ENCODE data around the gene ATP11A.
"Not testable (repeated sequence)": the region's sequence is repeated elsewhere in the genome, so short reads cannot be mapped to it uniquely, and the experiment has no call there.

Gene ATP11A

DNA sequence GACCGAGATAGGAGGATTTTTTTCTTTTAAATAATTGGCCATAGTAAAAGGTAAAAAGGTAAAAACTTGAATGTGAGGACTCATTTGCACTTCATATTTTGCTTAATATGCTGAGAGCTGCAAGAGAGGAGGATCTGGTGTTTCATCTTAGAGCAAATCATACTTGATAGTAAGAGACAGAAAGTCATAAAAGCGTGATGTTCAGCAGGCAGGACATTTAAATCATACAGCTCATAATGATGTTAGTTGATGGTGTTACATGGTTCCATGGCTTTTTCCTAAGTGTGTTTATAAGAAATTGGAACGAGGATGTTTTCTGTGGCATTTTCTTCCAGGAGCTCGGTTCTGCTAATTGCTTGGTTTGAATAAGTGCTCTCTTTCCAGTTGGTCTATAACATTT is 16.3 kb downstream of the ATP11A start:
- no peak for DNase-seq (ENCODE audit: low read depth)
- TF ChIP-seq, protein P1, sequence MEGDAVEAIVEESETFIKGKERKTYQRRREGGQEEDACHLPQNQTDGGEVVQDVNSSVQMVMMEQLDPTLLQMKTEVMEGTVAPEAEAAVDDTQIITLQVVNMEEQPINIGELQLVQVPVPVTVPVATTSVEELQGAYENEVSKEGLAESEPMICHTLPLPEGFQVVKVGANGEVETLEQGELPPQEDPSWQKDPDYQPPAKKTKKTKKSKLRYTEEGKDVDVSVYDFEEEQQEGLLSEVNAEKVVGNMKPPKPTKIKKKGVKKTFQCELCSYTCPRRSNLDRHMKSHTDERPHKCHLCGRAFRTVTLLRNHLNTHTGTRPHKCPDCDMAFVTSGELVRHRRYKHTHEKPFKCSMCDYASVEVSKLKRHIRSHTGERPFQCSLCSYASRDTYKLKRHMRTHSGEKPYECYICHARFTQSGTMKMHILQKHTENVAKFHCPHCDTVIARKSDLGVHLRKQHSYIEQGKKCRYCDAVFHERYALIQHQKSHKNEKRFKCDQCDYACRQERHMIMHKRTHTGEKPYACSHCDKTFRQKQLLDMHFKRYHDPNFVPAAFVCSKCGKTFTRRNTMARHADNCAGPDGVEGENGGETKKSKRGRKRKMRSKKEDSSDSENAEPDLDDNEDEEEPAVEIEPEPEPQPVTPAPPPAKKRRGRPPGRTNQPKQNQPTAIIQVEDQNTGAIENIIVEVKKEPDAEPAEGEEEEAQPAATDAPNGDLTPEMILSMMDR (conservative IDR thresholded peaks at IDR 0.05; ENCODE audit: low read length): no peak
- no peak overlapping the region for H3K4me3 ChIP-seq (ENCODE audit: low read length)

DNA sequence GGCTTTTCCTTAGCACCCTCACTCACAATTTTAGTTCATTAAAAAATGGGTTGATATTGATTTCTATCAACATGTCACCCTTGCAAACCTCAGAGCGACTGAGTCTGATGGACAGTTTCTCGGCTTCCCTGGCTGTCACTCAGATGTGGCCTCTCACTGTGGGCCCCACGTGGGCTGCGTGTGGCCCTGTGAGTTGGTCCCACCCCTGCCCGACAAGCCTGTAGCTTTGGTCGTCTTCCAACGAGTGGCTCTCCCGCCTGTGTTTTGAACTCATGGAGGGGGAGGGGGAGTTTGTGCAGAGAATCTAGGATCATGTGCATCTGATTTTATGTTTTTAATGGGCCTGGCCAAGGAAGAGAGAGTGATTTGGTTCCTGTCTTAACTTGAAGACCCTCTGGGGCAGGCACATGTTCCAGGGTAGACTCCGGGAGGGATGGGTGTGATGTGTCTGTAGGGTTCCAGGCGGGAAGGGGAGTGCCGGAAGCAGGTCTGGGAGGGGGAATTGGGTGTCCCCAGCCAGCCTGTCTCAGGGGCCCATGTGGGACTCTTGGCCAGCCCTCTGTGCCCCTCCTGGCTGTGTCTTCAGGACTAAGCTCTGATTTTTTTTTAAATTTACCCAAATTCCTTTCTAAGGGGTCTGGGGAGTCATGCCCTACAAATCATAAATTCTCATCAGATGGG is 18.9 kb downstream of the ATP11A start:
- TF ChIP-seq, protein P1 (conservative IDR thresholded peaks at IDR 0.05; ENCODE audit: low read length): no peak
- no peak for DNase-seq (ENCODE audit: low read depth)
- no peak overlapping the region for H3K4me3 ChIP-seq (ENCODE audit: low read length)

DNA sequence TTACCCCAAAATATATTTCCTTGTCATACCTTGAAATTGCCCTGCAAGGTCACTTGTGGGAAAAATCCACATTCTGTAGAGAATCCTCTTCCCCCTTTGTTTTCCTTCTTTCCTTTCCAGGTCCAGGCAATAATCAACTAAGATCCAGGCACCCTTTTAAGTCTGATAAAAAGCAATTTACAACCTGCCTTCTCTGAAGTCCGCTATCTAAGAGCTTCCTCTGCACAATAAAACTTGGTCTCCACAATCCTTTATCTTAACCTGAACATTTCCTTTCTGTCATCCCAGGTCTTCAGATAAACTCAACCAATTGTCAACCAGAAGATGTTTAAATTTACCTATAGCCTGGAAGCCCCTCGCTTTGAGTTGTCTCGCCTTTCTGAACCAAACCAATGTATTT is 19.5 kb downstream of the ATP11A start:
- H3K4me3 ChIP-seq (ENCODE audit: low read length); DNase-seq (ENCODE audit: low read depth): not testable (repeated sequence)

DNA sequence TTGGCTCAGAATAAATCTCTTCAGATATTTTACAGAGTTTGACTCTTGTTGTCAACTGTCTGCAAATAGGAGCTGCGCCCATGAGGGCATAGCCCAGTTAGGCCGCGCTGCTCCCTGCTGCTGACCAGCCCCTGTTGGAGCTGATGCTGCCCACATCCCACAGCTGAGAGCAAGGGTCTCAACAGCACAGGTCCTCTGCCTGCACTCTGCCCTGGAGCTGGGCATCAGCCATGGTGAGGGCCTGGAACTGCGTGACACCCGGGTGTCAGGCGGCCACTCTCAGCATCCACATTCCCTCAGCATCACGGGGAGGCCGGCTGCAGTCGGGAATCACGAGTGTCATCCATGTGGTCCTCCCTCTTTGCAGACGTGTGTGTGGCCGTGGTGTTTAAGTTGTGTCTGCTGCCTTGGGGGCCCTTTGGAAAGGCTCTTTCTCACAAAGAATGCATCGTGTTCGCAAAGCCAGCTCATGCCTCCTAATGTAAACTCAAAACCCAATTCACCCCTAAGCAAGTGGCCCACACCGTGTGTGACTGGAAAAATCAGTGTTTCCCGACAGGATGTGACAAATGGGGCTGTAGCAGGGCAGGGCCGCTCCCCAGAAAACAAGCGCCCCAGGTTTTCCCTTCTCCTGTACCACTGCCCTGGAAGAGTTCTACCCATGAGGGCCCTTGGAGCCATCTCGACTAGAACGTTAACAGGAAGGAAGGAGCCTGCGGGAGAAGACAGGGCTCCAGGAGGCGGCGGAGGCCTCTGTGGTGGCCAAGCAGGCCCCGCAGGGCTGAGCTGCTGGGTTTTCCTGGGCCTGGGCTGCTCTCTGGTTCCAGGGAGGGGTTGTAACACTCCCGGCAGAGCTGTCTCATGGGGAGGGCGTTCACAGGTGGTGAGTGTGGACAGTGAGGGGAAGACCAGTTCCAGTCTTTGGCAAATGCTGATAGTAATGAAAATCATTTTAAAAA is 20.3 kb downstream of the ATP11A start:
- H3K4me3 ChIP-seq (ENCODE audit: low read length): no peak overlapping the region
- no peak for DNase-seq (ENCODE audit: low read depth)

DNA sequence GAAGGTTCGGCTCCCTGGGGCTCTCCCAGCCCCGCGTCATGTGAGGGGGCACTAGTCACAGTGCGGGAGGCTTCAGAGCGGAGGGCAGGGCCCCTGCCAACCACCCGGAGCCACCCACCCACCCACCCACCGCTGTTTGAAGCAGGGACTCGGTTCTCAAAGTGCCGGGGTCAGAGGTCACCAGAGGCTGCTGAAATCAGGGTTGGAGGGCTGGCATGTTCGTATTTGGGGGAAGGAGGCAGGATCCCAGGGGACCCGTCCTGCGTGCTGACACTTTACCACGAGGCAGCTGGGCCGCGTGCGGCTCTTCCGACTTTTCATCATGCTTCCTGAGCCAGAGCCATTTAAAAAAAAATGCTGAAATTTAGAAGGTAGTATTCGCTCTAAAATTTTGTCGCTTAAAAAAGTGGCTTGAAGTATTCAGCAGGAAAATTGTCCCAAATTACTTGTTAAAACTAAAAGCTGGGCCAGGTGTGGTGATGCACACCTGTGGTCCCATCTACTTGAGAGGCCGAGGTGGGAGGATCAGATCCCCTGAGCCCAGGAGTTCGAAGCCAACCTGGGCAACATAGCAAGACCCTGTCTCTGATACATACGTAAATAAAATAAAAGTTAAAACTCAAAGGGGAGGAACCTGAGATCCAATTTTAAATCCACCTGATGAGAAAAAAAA is 21.2 kb downstream of the ATP11A start:
- TF ChIP-seq, protein P1 (conservative IDR thresholded peaks at IDR 0.05; ENCODE audit: low read length): no peak
- DNase-seq (ENCODE audit: low read depth): no peak
- peak overlapping the region; percentile 54 for H3K4me3 ChIP-seq (ENCODE audit: low read length)

More for the DNA sequence above, 20.3 kb downstream of the ATP11A start:
- TF ChIP-seq, protein P1 (conservative IDR thresholded peaks at IDR 0.05; ENCODE audit: low read length): no peak

DNA sequence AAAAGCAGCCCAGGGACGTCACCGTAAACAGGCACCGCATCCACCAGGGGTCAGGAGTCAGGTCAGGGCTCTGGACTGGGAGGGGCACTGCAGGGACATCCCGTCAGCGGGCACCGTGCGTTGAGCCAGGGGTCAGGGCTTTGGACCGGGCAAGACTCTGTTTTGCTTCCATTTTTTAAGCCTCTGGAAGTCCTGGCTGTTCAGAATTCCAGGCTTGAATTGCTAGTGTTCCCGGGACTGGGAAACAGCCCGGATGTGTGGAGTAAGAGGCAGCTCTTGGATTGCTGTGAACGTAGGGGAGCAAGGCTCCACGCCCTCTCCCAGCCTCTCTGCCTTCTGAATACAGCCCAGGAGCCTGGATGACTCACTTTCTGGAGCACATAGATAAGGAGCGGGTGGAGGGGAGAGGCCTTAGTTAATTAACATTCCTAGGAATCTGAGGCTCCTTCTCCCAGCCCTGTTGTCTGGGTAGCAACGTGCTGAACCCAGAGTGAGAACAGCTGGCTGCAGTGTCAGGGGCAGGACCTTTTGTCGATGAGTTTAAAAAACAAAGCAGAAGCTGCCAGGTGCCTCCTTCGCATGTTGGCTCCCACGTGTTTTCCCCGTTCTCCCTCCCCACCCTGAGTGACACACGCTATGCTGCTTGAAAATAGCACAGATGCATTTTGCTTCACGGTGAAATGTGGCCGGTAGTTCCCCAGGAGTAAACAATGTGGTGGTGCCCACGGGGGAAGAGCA is 21.9 kb downstream of the ATP11A start:
- H3K4me3 ChIP-seq (ENCODE audit: low read length): peak overlapping the region; percentile 54
- TF ChIP-seq, protein P1 (conservative IDR thresholded peaks at IDR 0.05; ENCODE audit: low read length): peak; percentile 49
- peak; percentile 98 for DNase-seq (ENCODE audit: low read depth)
